Cardiac muscle cell (in vitro differentiated cells and primary cell): ENCODE data around the gene RNASEH2A. TPM values are rescaled to one million over a fixed set of nuclear protein-coding genes. Genes with fewer than 3 reads are reported as not detected.

Source experiments
- DNase-seq, 2 donors: peaks; one replicate each; pipeline versions ENCODE4 v3.0.0 to v3.0.0-alpha.2; 2010 to 2017; ENCODE audit warnings: low read depth in 1 of 2, low spot score in 1 of 2
- H3K27ac ChIP-seq: fragments of 200-600 bp; sonication (generic); 2 replicates; pipeline ENCODE4 v1.5.1; 2016
- H3K27me3 ChIP-seq: fragments of 200-600 bp; sonication (generic); 2 replicates; pipeline ENCODE4 v1.6.0; 2016; ENCODE audit warnings: control low read depth
- H3K36me3 ChIP-seq: fragments of 200-600 bp; sonication (generic); 2 replicates; pipeline ENCODE4 v1.5.1; 2016; ENCODE audit warnings: control low read depth
- H3K4me1 ChIP-seq: fragments of 200-600 bp; sonication (generic); 2 replicates; pipeline ENCODE4 v1.8.1; 2017; ENCODE audit warnings: low read depth, mild to moderate bottlenecking, mixed run types
- H3K4me3 ChIP-seq: fragments of 200-600 bp; sonication (generic); 2 replicates; pipeline ENCODE4 v1.5.1; 2016; ENCODE audit warnings: mild to moderate bottlenecking
- H3K9me3 ChIP-seq: fragments of 200-600 bp; sonication (generic); 2 replicates; pipeline ENCODE4 v1.5.1; 2017; ENCODE audit warnings: low read depth, mild to moderate bottlenecking, control low read depth
- CTCF ChIP-seq: IDR thresholded peaks from 2 replicates; pipeline ENCODE4 v1.5.1; 2012; ENCODE audit warnings: low read depth, mild to moderate bottlenecking, low read length
- polyA plus RNA-seq: library from polyadenylated mRNA; unstranded; fragments of >200 nt; fragmentation: Nextera tagmentation; extraction: Ambion mirVana; gene quantifications from 2 replicates; pipeline ENCODE4 v1.2.1, GENCODE V29; 2016
- total RNA-seq: library from RNA; depleted of rRNA; stranded (reverse); fragments of >200 nt; gene quantifications from 2 replicates; pipeline ENCODE4 v1.2.3, GENCODE V29; 2016

Gene RNASEH2A
- total and polyA plus RNA-seq, 2 experiments from 2014 or later = 29.0 to 40.4 TPM

- peaks cover 38% of the 10 kb centered on the region for H3K4me1 ChIP-seq
- no peak overlapping the region for H3K4me3 ChIP-seq
- H3K9me3 ChIP-seq = no peaks in the 10 kb centered on the region
- no peaks in the 10 kb centered on the region for H3K27me3 ChIP-seq
- DNase-seq = no peak
- no peak for TF ChIP-seq CTCF
- H3K27ac ChIP-seq = peak overlapping the region; percentile 68
- H3K36me3 ChIP-seq = no peaks in the 10 kb centered on the region
Measured at GRCh38 chr19:12784394-12784870, 22.0 kb upstream of the RNASEH2A start.

GRCh38 chr19:12784871-12785430 is 21.4 kb upstream of the RNASEH2A start:
- no peaks in the 10 kb centered on the region for H3K9me3 ChIP-seq

GRCh38 chr19:12785431-12786031 is 20.9 kb upstream of the RNASEH2A start:
- peaks cover 38% of the 10 kb centered on the region for H3K4me1 ChIP-seq
- H3K27me3 ChIP-seq = no peaks in the 10 kb centered on the region
- DNase-seq = no peak
- no peaks in the 10 kb centered on the region for H3K9me3 ChIP-seq
- no peak overlapping the region for H3K4me3 ChIP-seq
- peak overlapping the region; percentile 68 for H3K27ac ChIP-seq
- TF ChIP-seq CTCF = no peak
- H3K36me3 ChIP-seq = no peaks in the 10 kb centered on the region

More at GRCh38 chr19:12784871-12785430, 21.4 kb upstream of the RNASEH2A start:
- peaks cover 38% of the 10 kb centered on the region for H3K4me1 ChIP-seq
- H3K27me3 ChIP-seq = no peaks in the 10 kb centered on the region
- H3K36me3 ChIP-seq = no peaks in the 10 kb centered on the region
- peak in 1 of 2 donors; percentile 21 for DNase-seq
- TF ChIP-seq CTCF = no peak
- peak overlapping the region; percentile 68 for H3K27ac ChIP-seq
- no peak overlapping the region for H3K4me3 ChIP-seq

GRCh38 chr19:12786141-12786870 is 20.1 kb upstream of the RNASEH2A start:
- DNase-seq = no peak
- H3K27ac ChIP-seq = peak overlapping the region; percentile 68
- H3K4me1 ChIP-seq = peaks cover 38% of the 10 kb centered on the region
- H3K9me3 ChIP-seq = no peaks in the 10 kb centered on the region
- H3K27me3 ChIP-seq = no peaks in the 10 kb centered on the region
- no peaks in the 10 kb centered on the region for H3K36me3 ChIP-seq
- H3K4me3 ChIP-seq = no peak overlapping the region
- TF ChIP-seq CTCF = no peak

GRCh38 chr19:12786952-12787351 is 19.4 kb upstream of the RNASEH2A start:
- H3K4me1 ChIP-seq = peaks cover 38% of the 10 kb centered on the region
- no peak for DNase-seq
- no peaks in the 10 kb centered on the region for H3K27me3 ChIP-seq
- H3K36me3 ChIP-seq = no peaks in the 10 kb centered on the region
- H3K27ac ChIP-seq = no peak overlapping the region
- TF ChIP-seq CTCF = no peak
- H3K4me3 ChIP-seq = no peak overlapping the region
- H3K9me3 ChIP-seq = no peaks in the 10 kb centered on the region
